ENCODE results near the gene BMAL1. TPM values are rescaled to one million over a fixed set of nuclear protein-coding genes. Genes with fewer than 3 reads are reported as not detected.

The BMAL1 gene
- polyA plus RNA-seq, 3 donors, result 10.2 to 43.4 (median 11.5) TPM

GRCh38 chr11:13260201-13260962, 17.2 kb upstream of the BMAL1 start:
- no peak overlapping the region for H3K4me3 Mint-ChIP-seq
- Histone ChIP-seq H2AFZ (ENCODE audit: insufficient read depth, low read depth, low read length, poor library complexity, severe bottlenecking) (no peak overlapping the region), H3K79me2 (ENCODE audit: insufficient read depth, low read length) (no peaks in the 10 kb centered on the region), H3K36me3 (replicated peaks in 1 of 2; ENCODE audit: control insufficient read depth in 1 of 2, insufficient read depth in 2 of 2, low read length in 2 of 2) (no peaks in the 10 kb centered on the region), H3K4me1 (ENCODE audit: control insufficient read depth in 1 of 2, insufficient read depth in 2 of 2, low read length in 2 of 2) (no peaks in the 10 kb centered on the region), H3K9ac (ENCODE audit: insufficient read depth, low read length, poor library complexity, severe bottlenecking) (no peak overlapping the region), H3K27ac (ENCODE audit: low read depth in 1 of 2, low read length in 2 of 2) (no peak overlapping the region), H3K4me3 (replicated peaks in 1 of 3; ENCODE audit: low read depth in 2 of 3, low read length in 3 of 3) (no peak overlapping the region), H3K9me3 (replicated peaks in 1 of 2; ENCODE audit: control insufficient read depth in 1 of 2, insufficient read depth in 1 of 2, low read length in 2 of 2) (no peaks in the 10 kb centered on the region), H3K4me2 (replicated peaks; ENCODE audit: extremely low read depth, low read length, poor library complexity, severe bottlenecking) (no peak overlapping the region), H3K27me3 (ENCODE audit: control insufficient read depth in 2 of 2, insufficient read depth in 2 of 2, low read length in 2 of 2) (peaks cover 0 to 2% of the 10 kb centered on the region in 2 donors), H4K20me1 (ENCODE audit: insufficient read depth, low read length) (no peaks in the 10 kb centered on the region)
- H3K4me1 Mint-ChIP-seq, result no peaks in the 10 kb centered on the region
- no peaks in the 10 kb centered on the region for H3K36me3 Mint-ChIP-seq
- intact Hi-C loops (cut with micrococcal nuclease), result no loop called here
- no peak for DNase-seq
- H3K27me3 Mint-ChIP-seq (ENCODE audit: low read depth in 3 of 3), result peaks cover 2 to 16% (median 4%) of the 10 kb centered on the region in 3 donors
- 84% methylated on average over 6 of the region's 7 CpGs for WGBS (ENCODE audit: insufficient coverage)
- no peaks in the 10 kb centered on the region for H3K9me3 Mint-ChIP-seq
- TF ChIP-seq CTCF (IDR thresholded peaks at IDR 0.05), result no peak
- H3K27ac Mint-ChIP-seq, result no peak overlapping the region

DNA sequence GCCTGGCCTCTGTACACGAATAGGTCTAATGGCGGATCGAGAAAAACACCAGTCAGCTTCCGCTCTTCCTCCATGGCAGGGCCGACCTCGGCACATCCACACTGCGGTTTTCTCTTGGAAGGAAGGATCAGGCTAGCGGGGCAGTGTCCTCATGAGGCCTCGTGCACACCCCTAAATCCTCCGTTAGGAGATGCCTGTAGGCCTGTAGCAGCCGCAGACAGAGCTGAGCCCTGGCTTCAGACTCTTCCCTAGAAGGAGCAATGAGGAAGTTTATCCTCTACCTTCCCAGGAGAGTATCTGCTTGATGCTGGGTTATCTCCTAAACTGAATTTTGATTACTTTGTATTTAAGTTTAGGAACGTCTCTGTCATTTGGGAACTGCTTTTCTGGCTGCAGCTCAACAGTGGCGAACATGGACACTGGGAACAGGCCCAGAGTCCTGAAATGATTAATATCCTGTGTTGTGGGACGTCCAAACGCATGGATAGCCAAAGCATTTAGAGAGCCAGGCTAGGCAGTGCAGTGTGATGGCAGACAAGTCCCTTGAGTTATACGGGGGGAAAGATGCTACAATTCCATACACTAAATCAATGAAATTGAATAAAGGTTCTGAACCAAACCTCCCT, 16.5 kb upstream of the BMAL1 start:
- H3K27me3 ChIP-seq (ENCODE audit: control insufficient read depth in 2 of 2, insufficient read depth in 2 of 2, low read length in 2 of 2), result peaks cover 0 to 2% of the 10 kb centered on the region in 2 donors
- H3K4me1 ChIP-seq (ENCODE audit: control insufficient read depth in 1 of 2, insufficient read depth in 2 of 2, low read length in 2 of 2), result no peaks in the 10 kb centered on the region
- no peaks in the 10 kb centered on the region for H3K9me3 ChIP-seq (replicated peaks in 1 of 2; ENCODE audit: control insufficient read depth in 1 of 2, insufficient read depth in 1 of 2, low read length in 2 of 2)
- no peak overlapping the region for H3K27ac Mint-ChIP-seq
- DNase-seq, result no peak
- no peaks in the 10 kb centered on the region for H3K4me1 Mint-ChIP-seq
- H3K4me3 Mint-ChIP-seq, result no peak overlapping the region
- TF ChIP-seq CTCF (IDR thresholded peaks at IDR 0.05), result no peak
- H3K9me3 Mint-ChIP-seq, result no peaks in the 10 kb centered on the region
- no peaks in the 10 kb centered on the region for H3K36me3 Mint-ChIP-seq
- H3K79me2 ChIP-seq (ENCODE audit: insufficient read depth, low read length), result no peaks in the 10 kb centered on the region
- no peak overlapping the region for H3K9ac ChIP-seq (ENCODE audit: insufficient read depth, low read length, poor library complexity, severe bottlenecking)
- H3K4me2 ChIP-seq (replicated peaks; ENCODE audit: extremely low read depth, low read length, poor library complexity, severe bottlenecking), result no peak overlapping the region
- 88% methylated on average over 11 of the region's 16 CpGs for WGBS (ENCODE audit: insufficient coverage)
- H2AFZ ChIP-seq (ENCODE audit: insufficient read depth, low read depth, low read length, poor library complexity, severe bottlenecking), result no peak overlapping the region
- H3K36me3 ChIP-seq (replicated peaks in 1 of 2; ENCODE audit: control insufficient read depth in 1 of 2, insufficient read depth in 2 of 2, low read length in 2 of 2), result no peaks in the 10 kb centered on the region
- H3K4me3 ChIP-seq (replicated peaks in 1 of 3; ENCODE audit: low read depth in 2 of 3, low read length in 3 of 3), result no peak overlapping the region
- intact Hi-C loops (cut with micrococcal nuclease), result no loop called here
- peaks cover 2 to 18% (median 5%) of the 10 kb centered on the region in 3 donors for H3K27me3 Mint-ChIP-seq (ENCODE audit: low read depth in 3 of 3)
- H3K27ac ChIP-seq (ENCODE audit: low read depth in 1 of 2, low read length in 2 of 2), result no peak overlapping the region
- no peaks in the 10 kb centered on the region for H4K20me1 ChIP-seq (ENCODE audit: insufficient read depth, low read length)

All from CD14-positive monocyte (primary cell).